SK-N-SH treated with all-trans-retinoic acid at 6 μM for 48 hours (cell line): ENCODE data around the gene PLEKHA1.

Source experiments
- ATAC-seq: fragments of 200-7000 bp; cut with Tn5 transposase; 3 replicates; pipeline ENCODE4 v1.9.1; 2020; ENCODE audit warnings: mild to moderate bottlenecking, moderate library complexity
- ARNTL ChIP-seq: fragments of 450-650 bp; formaldehyde crosslinking; IDR thresholded peaks from 2 replicates; pipeline ENCODE4 v1.5.0; 2020; ENCODE audit warnings: low read depth, mild to moderate bottlenecking, moderate library complexity, borderline replicate concordance
- BACH2 ChIP-seq: fragments of 250-450 bp; sonication (Bioruptor Pico); IDR thresholded peaks from 2 replicates; pipeline ENCODE4 v1.9.0; 2021; ENCODE audit warnings: mild to moderate bottlenecking, borderline replicate concordance
- CREB5 ChIP-seq: fragments of 250-450 bp; sonication (Bioruptor Pico); IDR thresholded peaks from 2 replicates; pipeline ENCODE4 v1.5.1; 2020; ENCODE audit warnings: low read depth, mild to moderate bottlenecking, moderate library complexity
- CSDC2 ChIP-seq: fragments of 250-450 bp; sonication (Bioruptor Pico); IDR thresholded peaks from 2 replicates; pipeline ENCODE4 v1.5.0; 2020; ENCODE audit warnings: mild to moderate bottlenecking, moderate library complexity
- CSRNP3 ChIP-seq: fragments of 250-450 bp; sonication (Bioruptor Pico); IDR thresholded peaks from 2 replicates; pipeline ENCODE4 v1.5.1; 2021; ENCODE audit warnings: mild to moderate bottlenecking, moderate library complexity
- ESRRG ChIP-seq: fragments of 250-450 bp; sonication (Bioruptor Pico); IDR thresholded peaks from 2 replicates; pipeline ENCODE4 v1.6.1; 2021; ENCODE audit warnings: mild to moderate bottlenecking
- GLIS3 ChIP-seq: fragments of 250-450 bp; sonication (Bioruptor Pico); IDR thresholded peaks from 2 replicates; pipeline ENCODE4 v1.5.0; 2020; ENCODE audit warnings: mild to moderate bottlenecking, moderate library complexity
- ISL1 ChIP-seq: fragments of 250-450 bp; sonication (Bioruptor Pico); IDR thresholded peaks from 2 replicates; pipeline ENCODE4 v2.1.2; 2022; ENCODE audit warnings: mild to moderate bottlenecking, moderate library complexity
- PATZ1 ChIP-seq: fragments of 250-450 bp; sonication (Bioruptor Pico); IDR thresholded peaks from 2 replicates; pipeline ENCODE4 v1.8.0; 2020; ENCODE audit warnings: mild to moderate bottlenecking, moderate library complexity, borderline replicate concordance
- POU6F1 ChIP-seq: fragments of 250-450 bp; sonication (Bioruptor Pico); IDR thresholded peaks from 2 replicates; pipeline ENCODE4 v1.8.0; 2021; ENCODE audit warnings: low read depth, mild to moderate bottlenecking, moderate library complexity, borderline replicate concordance
- PPARA ChIP-seq: fragments of 250-450 bp; sonication (Bioruptor Pico); IDR thresholded peaks from 2 replicates; pipeline ENCODE4 v1.5.0; 2020; ENCODE audit warnings: mild to moderate bottlenecking, borderline replicate concordance
- RARB ChIP-seq: fragments of 250-450 bp; sonication (Bioruptor Pico); IDR thresholded peaks from 2 replicates; pipeline ENCODE4 v1.8.0; 2021; ENCODE audit warnings: mild to moderate bottlenecking, moderate library complexity
- SNAI2 ChIP-seq: fragments of 250-450 bp; sonication (Bioruptor Pico); IDR thresholded peaks from 2 replicates; pipeline ENCODE4 v1.5.0; 2020; ENCODE audit warnings: mild to moderate bottlenecking, moderate library complexity
- TCF4 ChIP-seq: fragments of 250-450 bp; sonication (Bioruptor Pico); IDR thresholded peaks from 2 replicates; pipeline ENCODE4 v1.8.0; 2021; ENCODE audit warnings: mild to moderate bottlenecking, moderate library complexity, borderline replicate concordance
- TOX ChIP-seq: fragments of 250-450 bp; sonication (Bioruptor Pico); IDR thresholded peaks from 2 replicates; pipeline ENCODE4 v1.8.0; 2021; ENCODE audit warnings: mild to moderate bottlenecking, moderate library complexity, borderline replicate concordance
- TSHZ2 ChIP-seq: fragments of 250-450 bp; sonication (Bioruptor Pico); IDR thresholded peaks from 2 replicates; pipeline ENCODE4 v1.5.0; 2020; ENCODE audit warnings: mild to moderate bottlenecking, moderate library complexity
- ZC3H10 ChIP-seq: fragments of 250-450 bp; sonication (Bioruptor Pico); IDR thresholded peaks from 2 replicates; pipeline ENCODE4 v1.5.1; 2021; ENCODE audit warnings: mild to moderate bottlenecking, moderate library complexity
- ZFP3 ChIP-seq: fragments of 250-450 bp; sonication (Bioruptor Pico); IDR thresholded peaks from 2 replicates; pipeline ENCODE4 v1.5.0; 2020; ENCODE audit warnings: mild to moderate bottlenecking, moderate library complexity
- ZFP30 ChIP-seq: fragments of 450-650 bp; formaldehyde crosslinking; IDR thresholded peaks from 2 replicates; pipeline ENCODE4 v1.5.0; 2022; ENCODE audit warnings: mild to moderate bottlenecking, moderate library complexity
- ZNF565 ChIP-seq: fragments of 450-650 bp; formaldehyde crosslinking; conservative IDR thresholded peaks from 2 replicates; pipeline ENCODE4 v1.5.0; 2020; ENCODE audit warnings: low read depth, mild to moderate bottlenecking, moderate library complexity
- ZNF8 ChIP-seq: fragments of 450-650 bp; formaldehyde crosslinking; IDR thresholded peaks from 2 replicates; pipeline ENCODE4 v1.5.0; 2020; ENCODE audit warnings: mild to moderate bottlenecking, moderate library complexity

Gene PLEKHA1

GRCh38 chr10:122424059-122424458 is 49.6 kb downstream of the PLEKHA1 start:
- no peak for TF ChIP-seq ESRRG
- no peak for TF ChIP-seq RARB (CRISPR knock-in tag)
- TF ChIP-seq CREB5 (CRISPR knock-in tag) = no peak
- TF ChIP-seq SNAI2 (CRISPR knock-in tag) = no peak
- no peak for ATAC-seq

GRCh38 chr10:122426829-122427228 is 52.3 kb downstream of the PLEKHA1 start:
- no peak for TF ChIP-seq PPARA (CRISPR knock-in tag)
- no peak for TF ChIP-seq SNAI2 (CRISPR knock-in tag)
- TF ChIP-seq POU6F1 (CRISPR knock-in tag) = no peak
- no peak for TF ChIP-seq CREB5 (CRISPR knock-in tag)
- TF ChIP-seq ISL1 (CRISPR knock-in tag) = no peak
- no peak for TF ChIP-seq CSDC2 (CRISPR knock-in tag)
- TF ChIP-seq TOX (CRISPR knock-in tag) = no peak
- no peak for TF ChIP-seq ZC3H10
- TF ChIP-seq TCF4 (CRISPR knock-in tag) = no peak
- TF ChIP-seq ZNF565 (CRISPR knock-in tag) = no peak
- no peak for TF ChIP-seq TSHZ2 (CRISPR knock-in tag)
- TF ChIP-seq BACH2 (CRISPR knock-in tag) = no peak
- TF ChIP-seq ESRRG = no peak
- TF ChIP-seq ZFP30 = no peak
- no peak for TF ChIP-seq RARB (CRISPR knock-in tag)
- TF ChIP-seq ARNTL (CRISPR knock-in tag) = no peak
- TF ChIP-seq ZNF8 (CRISPR knock-in tag) = no peak
- TF ChIP-seq GLIS3 (CRISPR knock-in tag) = no peak
- no peak for TF ChIP-seq ZFP3 (CRISPR knock-in tag)
- no peak for TF ChIP-seq PATZ1 (CRISPR knock-in tag)

GRCh38 chr10:122427280-122427679 is 52.8 kb downstream of the PLEKHA1 start:
- TF ChIP-seq ESRRG (no peak), SNAI2 (CRISPR knock-in tag) (no peak), RARB (CRISPR knock-in tag) (no peak), CREB5 (CRISPR knock-in tag) (no peak), ARNTL (CRISPR knock-in tag) (no peak), ZNF8 (CRISPR knock-in tag) (no peak), CSRNP3 (CRISPR knock-in tag) (no peak), POU6F1 (CRISPR knock-in tag) (no peak), TOX (CRISPR knock-in tag) (no peak), ZC3H10 (no peak), CSDC2 (CRISPR knock-in tag) (no peak), PATZ1 (CRISPR knock-in tag) (no peak), GLIS3 (CRISPR knock-in tag) (no peak), PPARA (CRISPR knock-in tag) (no peak)
- no peak for ATAC-seq

More at GRCh38 chr10:122426829-122427228, 52.3 kb downstream of the PLEKHA1 start:
- ATAC-seq = no peak
